T-helper 1 cell treated with Interleukin-12 subunit alpha and Interleukin-12 subunit beta and Interleukin-4 antibody, amounts not matched to agents 30 μg/mL and 1 μg/mL, for 36 hours (primary cell): ENCODE data around the gene DTL.

Experiments used
- H3K27ac Mint-ChIP-seq: one replicate; pipeline ENCODE4 v1.8.0; 2021; ENCODE audit warnings: mild to moderate bottlenecking, mixed read lengths
- H3K27me3 Mint-ChIP-seq: one replicate; pipeline ENCODE4 v1.8.0; 2021; ENCODE audit warnings: low read depth, mixed read lengths
- H3K36me3 Mint-ChIP-seq: one replicate; pipeline ENCODE4 v1.8.0; 2021; ENCODE audit warnings: low read depth, mixed read lengths
- H3K4me1 Mint-ChIP-seq: one replicate; pipeline ENCODE4 v1.8.0; 2021; ENCODE audit warnings: low read depth, mixed read lengths
- H3K4me3 Mint-ChIP-seq: one replicate; pipeline ENCODE4 v1.8.0; 2021; ENCODE audit warnings: mild to moderate bottlenecking, moderate library complexity, mixed read lengths
- H3K9me3 Mint-ChIP-seq: one replicate; pipeline ENCODE4 v1.8.0; 2021; ENCODE audit warnings: mixed read lengths

The DTL gene

DNA sequence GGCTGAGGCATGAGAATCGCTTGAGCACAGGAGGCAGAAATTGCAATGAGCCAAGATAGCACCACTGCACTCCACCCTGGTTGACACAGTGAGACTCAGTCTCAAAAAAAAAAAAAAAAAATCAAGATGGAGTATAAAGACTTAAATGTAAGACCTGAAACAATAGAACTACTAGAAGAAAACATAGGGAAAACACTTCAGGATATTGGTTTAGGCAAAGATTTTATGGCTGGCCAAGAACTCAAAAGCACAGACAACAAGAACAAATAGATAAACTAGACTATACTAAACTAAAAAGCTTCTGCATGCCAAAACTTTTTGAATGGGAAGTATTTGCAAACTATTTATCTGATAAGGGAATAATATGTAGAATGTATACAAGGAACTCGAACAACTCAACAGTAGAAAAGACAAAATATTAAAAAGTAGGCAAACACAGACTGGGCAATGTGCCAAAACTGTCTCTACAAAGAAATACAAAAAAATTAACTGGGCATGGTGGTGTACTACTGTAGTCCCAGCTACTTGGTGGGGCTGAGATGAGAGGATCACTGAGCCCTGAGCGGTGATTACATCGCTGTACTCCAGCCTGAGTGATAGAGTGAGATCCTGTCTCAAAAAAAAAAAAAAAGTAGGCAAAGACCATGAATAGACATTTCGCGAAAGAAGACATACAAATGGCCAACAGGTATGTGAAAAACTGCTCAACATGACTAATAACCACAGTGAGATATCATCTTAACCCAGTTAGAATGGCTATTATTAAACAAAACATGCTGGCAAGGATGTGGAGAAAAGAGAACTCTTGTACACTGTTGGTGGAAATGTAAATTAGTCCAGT, 25.3 kb downstream of the DTL start:
- Mint-ChIP-seq H3K27me3 (no peaks in the 10 kb centered on the region), H3K9me3 (peaks cover 22% of the 10 kb centered on the region), H3K36me3 (peaks cover 50% of the 10 kb centered on the region), H3K4me3 (no peak overlapping the region), H3K4me1 (peaks cover 7% of the 10 kb centered on the region), H3K27ac (no peak overlapping the region)

DNA sequence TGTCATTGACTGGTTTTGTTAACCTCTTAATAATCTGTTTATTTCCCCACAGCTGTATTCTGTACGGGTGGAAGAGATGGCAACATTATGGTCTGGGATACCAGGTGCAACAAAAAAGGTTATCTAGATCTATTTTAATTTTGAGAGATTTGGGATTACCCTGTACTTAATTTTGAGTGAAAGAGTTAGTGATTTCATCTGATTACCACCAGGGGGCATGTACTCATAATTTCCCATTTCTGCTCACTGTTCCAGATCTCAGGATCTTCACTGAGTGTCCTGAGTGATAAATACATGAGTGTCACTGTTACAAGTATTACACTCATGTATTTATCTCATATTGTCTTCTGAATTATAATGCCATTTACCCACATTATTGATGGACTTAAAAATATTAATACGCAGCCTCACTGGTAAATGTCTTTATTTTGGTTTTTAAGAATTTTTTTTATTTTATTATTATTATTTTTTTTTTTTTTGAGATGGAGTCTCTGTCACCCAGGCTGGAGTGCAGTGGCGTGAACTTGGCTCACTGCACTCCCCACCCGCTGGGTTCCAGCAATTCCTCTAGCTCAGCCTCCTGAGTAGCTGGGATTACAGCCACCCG, 27.4 kb downstream of the DTL start:
- no peaks in the 10 kb centered on the region for H3K27me3 Mint-ChIP-seq
- H3K27ac Mint-ChIP-seq, result no peak overlapping the region
- H3K9me3 Mint-ChIP-seq, result peaks cover 3% of the 10 kb centered on the region
- H3K4me3 Mint-ChIP-seq, result no peak overlapping the region
- peaks cover 40% of the 10 kb centered on the region for H3K36me3 Mint-ChIP-seq
- H3K4me1 Mint-ChIP-seq, result peaks cover 2% of the 10 kb centered on the region

GRCh38 chr1:212067787-212068186, 32.2 kb downstream of the DTL start:
- no peak overlapping the region for H3K4me3 Mint-ChIP-seq

GRCh38 chr1:212070720-212071302, 35.3 kb downstream of the DTL start:
- Mint-ChIP-seq H3K36me3 (peaks cover 41% of the 10 kb centered on the region), H3K27me3 (no peaks in the 10 kb centered on the region), H3K4me3 (no peak overlapping the region), H3K27ac (peak overlapping the region; percentile 54), H3K9me3 (no peaks in the 10 kb centered on the region), H3K4me1 (peaks cover 6% of the 10 kb centered on the region)

More at GRCh38 chr1:212067787-212068186, 32.2 kb downstream of the DTL start:
- no peaks in the 10 kb centered on the region for H3K27me3 Mint-ChIP-seq
- no peak overlapping the region for H3K27ac Mint-ChIP-seq
- H3K9me3 Mint-ChIP-seq, result no peaks in the 10 kb centered on the region
- H3K4me1 Mint-ChIP-seq, result peaks cover 4% of the 10 kb centered on the region
- peaks cover 40% of the 10 kb centered on the region for H3K36me3 Mint-ChIP-seq

- H3K27ac Mint-ChIP-seq, result no peak overlapping the region
- H3K4me3 Mint-ChIP-seq, result no peak overlapping the region
- H3K4me1 Mint-ChIP-seq, result peaks cover 6% of the 10 kb centered on the region
- H3K9me3 Mint-ChIP-seq, result no peaks in the 10 kb centered on the region
- H3K27me3 Mint-ChIP-seq, result no peaks in the 10 kb centered on the region
- H3K36me3 Mint-ChIP-seq, result peaks cover 43% of the 10 kb centered on the region
These were observed 36.5 kb downstream of the DTL start for GRCh38 chr1:212072047-212072446.

DNA sequence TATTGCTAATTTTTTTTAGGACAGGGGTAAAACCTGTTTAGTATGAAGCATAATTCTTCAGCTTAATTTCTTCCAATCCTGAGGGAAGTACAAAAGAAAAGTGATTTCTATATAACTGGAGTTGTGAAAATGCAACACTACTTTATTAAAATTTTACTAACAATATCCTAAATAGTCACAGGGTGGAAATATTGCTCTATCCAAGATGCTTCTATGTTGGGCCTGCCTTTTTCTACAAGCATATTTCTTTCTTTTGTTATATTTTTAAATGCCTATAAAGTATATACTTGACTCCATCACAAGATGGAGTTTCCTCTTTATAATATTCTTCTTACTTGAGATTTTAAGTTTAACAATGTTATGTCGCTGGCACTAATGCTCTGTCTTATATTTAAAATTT, 37.9 kb downstream of the DTL start:
- Mint-ChIP-seq H3K4me3 (no peak overlapping the region), H3K27ac (no peak overlapping the region), H3K4me1 (peaks cover 6% of the 10 kb centered on the region), H3K27me3 (no peaks in the 10 kb centered on the region), H3K36me3 (peaks cover 37% of the 10 kb centered on the region), H3K9me3 (no peaks in the 10 kb centered on the region)

DNA sequence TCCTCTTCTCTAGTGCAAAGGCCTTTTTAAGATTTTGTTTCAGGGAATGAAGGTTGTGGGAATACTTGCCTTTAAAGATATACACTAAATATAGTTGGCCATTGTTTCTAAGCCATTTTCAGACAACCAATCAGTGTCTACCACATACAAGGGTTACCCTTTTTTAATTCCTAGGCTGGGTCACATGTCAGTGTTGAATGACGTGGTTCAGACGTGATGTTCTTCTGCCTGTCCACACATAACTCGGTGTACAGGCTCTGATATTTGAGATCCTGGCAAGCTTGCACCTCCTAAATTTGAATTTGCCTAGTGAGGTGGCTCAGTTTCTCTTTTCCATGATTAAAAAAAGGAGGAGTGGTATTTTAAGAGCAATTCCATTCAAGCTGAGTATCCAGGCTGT, 38.8 kb downstream of the DTL start:
- Mint-ChIP-seq H3K27me3 (no peaks in the 10 kb centered on the region), H3K36me3 (peaks cover 37% of the 10 kb centered on the region), H3K9me3 (no peaks in the 10 kb centered on the region), H3K27ac (no peak overlapping the region), H3K4me1 (peaks cover 6% of the 10 kb centered on the region), H3K4me3 (no peak overlapping the region)

GRCh38 chr1:212074856-212075255, 39.3 kb downstream of the DTL start:
- no peaks in the 10 kb centered on the region for H3K9me3 Mint-ChIP-seq
- H3K4me1 Mint-ChIP-seq, result peaks cover 6% of the 10 kb centered on the region
- no peak overlapping the region for H3K27ac Mint-ChIP-seq
- peaks cover 35% of the 10 kb centered on the region for H3K36me3 Mint-ChIP-seq
- no peak overlapping the region for H3K4me3 Mint-ChIP-seq
- no peaks in the 10 kb centered on the region for H3K27me3 Mint-ChIP-seq

GRCh38 chr1:212077028-212077427, 41.5 kb downstream of the DTL start:
- Mint-ChIP-seq H3K27ac (no peak overlapping the region), H3K4me1 (peaks cover 3% of the 10 kb centered on the region), H3K36me3 (peaks cover 25% of the 10 kb centered on the region)

GRCh38 chr1:212078826-212079225, 43.3 kb downstream of the DTL start:
- Mint-ChIP-seq H3K36me3 (peaks cover 19% of the 10 kb centered on the region), H3K4me3 (no peak overlapping the region), H3K27me3 (no peaks in the 10 kb centered on the region), H3K9me3 (no peaks in the 10 kb centered on the region), H3K27ac (no peak overlapping the region), H3K4me1 (peaks cover 3% of the 10 kb centered on the region)

More at GRCh38 chr1:212077028-212077427, 41.5 kb downstream of the DTL start:
- Mint-ChIP-seq H3K4me3 (no peak overlapping the region), H3K27me3 (no peaks in the 10 kb centered on the region), H3K9me3 (no peaks in the 10 kb centered on the region)

DNA sequence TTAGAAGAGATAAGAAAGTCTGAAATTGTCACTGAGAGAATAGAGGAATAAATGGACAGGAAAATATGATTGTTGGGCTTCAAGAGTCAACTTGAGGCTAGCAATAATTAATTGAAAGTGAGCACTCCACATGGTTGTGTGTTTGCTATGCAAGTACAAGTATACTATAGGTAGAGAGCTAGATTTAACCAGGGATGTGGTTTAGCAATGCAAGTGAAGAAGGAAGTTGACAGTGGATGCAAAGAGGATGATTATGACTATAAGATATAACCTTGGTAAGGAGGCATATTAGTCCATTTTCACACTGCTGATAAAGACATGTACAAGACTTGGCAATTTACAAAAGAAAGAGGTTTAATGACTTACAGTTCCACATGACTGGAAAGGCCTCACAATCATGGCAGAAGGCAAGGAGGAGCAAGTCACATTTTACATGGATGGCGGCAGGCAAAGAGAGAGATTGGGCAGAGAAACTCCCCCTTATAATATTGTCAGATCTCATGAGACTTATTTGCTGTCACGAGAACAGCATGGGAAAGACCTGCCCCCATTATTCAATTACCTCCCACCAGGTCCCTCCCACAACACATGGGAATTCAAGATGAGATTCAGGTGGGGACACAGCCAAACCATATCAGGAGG, 47.3 kb downstream of the DTL start:
- no peaks in the 10 kb centered on the region for H3K9me3 Mint-ChIP-seq
- H3K27ac Mint-ChIP-seq, result no peak overlapping the region
- no peak overlapping the region for H3K4me3 Mint-ChIP-seq
- no peaks in the 10 kb centered on the region for H3K27me3 Mint-ChIP-seq
- peaks cover 2% of the 10 kb centered on the region for H3K4me1 Mint-ChIP-seq
- peaks cover 21% of the 10 kb centered on the region for H3K36me3 Mint-ChIP-seq

GRCh38 chr1:212089560-212090163, 54.1 kb downstream of the DTL start:
- Mint-ChIP-seq H3K4me1 (peaks cover 17% of the 10 kb centered on the region), H3K4me3 (no peak overlapping the region), H3K27ac (no peak overlapping the region), H3K27me3 (no peaks in the 10 kb centered on the region), H3K9me3 (peaks cover 4% of the 10 kb centered on the region), H3K36me3 (peaks cover 63% of the 10 kb centered on the region)

- H3K36me3 Mint-ChIP-seq, result peaks cover 68% of the 10 kb centered on the region
- no peaks in the 10 kb centered on the region for H3K27me3 Mint-ChIP-seq
- no peak overlapping the region for H3K27ac Mint-ChIP-seq
- peaks cover 11% of the 10 kb centered on the region for H3K9me3 Mint-ChIP-seq
- no peak overlapping the region for H3K4me3 Mint-ChIP-seq
- H3K4me1 Mint-ChIP-seq, result peaks cover 24% of the 10 kb centered on the region
These were observed 56.0 kb downstream of the DTL start for GRCh38 chr1:212091438-212092121.

GRCh38 chr1:212097360-212097759, 61.8 kb downstream of the DTL start:
- Mint-ChIP-seq H3K27me3 (no peaks in the 10 kb centered on the region), H3K27ac (no peak overlapping the region), H3K9me3 (peaks cover 18% of the 10 kb centered on the region), H3K4me3 (no peak overlapping the region), H3K36me3 (peaks cover 70% of the 10 kb centered on the region), H3K4me1 (peaks cover 18% of the 10 kb centered on the region)
